Activated CD4-positive, alpha-beta memory T cell treated with anti-CD3 and anti-CD28 coated beads, Interleukin-2, amount 10 ng/mL, durations not matched to agents 7 days and 5 days (primary cell): ENCODE measurements around the gene ATXN7L1. TPM values are rescaled to one million over a fixed set of nuclear protein-coding genes. Genes with fewer than 3 reads are reported as not detected.
"Not testable (repeated sequence)": the region's sequence is repeated elsewhere in the genome, so short reads cannot be mapped to it uniquely, and the experiment has no call there.

Source experiments
- CTCF ChIA-PET: fragments of 350-600 bp; sonication (Branson Sonifier 250); formaldehyde crosslinking; loops from one replicate; lab custom pipeline; 2021; ENCODE audit warnings: antibody characterized with exemption, inconsistent platforms; lab: Charles Lee
- POLR2A ChIA-PET: fragments of 350-600 bp; sonication (Branson Sonifier 250); formaldehyde crosslinking; loops from one replicate; lab custom pipeline; 2021; ENCODE audit warnings: antibody characterized with exemption; lab: Charles Lee
- DNase-seq: peaks from one replicate; pipeline ENCODE4 v3.0.0-alpha.2; 2020
- H3K27ac Mint-ChIP-seq: one replicate; pipeline ENCODE4 v1.8.0; 2021; ENCODE audit warnings: mild to moderate bottlenecking, mixed read lengths
- H3K27me3 Mint-ChIP-seq: one replicate; pipeline ENCODE4 v1.8.0; 2021; ENCODE audit warnings: mixed read lengths
- H3K36me3 Mint-ChIP-seq: one replicate; pipeline ENCODE4 v1.8.0; 2021; ENCODE audit warnings: low read depth, mixed read lengths
- H3K4me1 Mint-ChIP-seq: one replicate; pipeline ENCODE4 v1.8.0; 2021; ENCODE audit warnings: mixed read lengths
- H3K4me3 Mint-ChIP-seq: one replicate; pipeline ENCODE4 v1.8.0; 2021; ENCODE audit warnings: mild to moderate bottlenecking, mixed read lengths
- H3K9me3 Mint-ChIP-seq: one replicate; pipeline ENCODE4 v1.8.0; 2021; ENCODE audit warnings: mixed read lengths
- total RNA-seq, 2 experiments: library from RNA; stranded (reverse); gene quantifications; one replicate each; pipeline ENCODE4 v1.2.3, GENCODE V29; 2021

ATXN7L1 gene
- total RNA-seq, 2 experiments from 2014 or later: 27.1 to 28.1 TPM

GRCh38 chr7:105885387-105886111 is 9.2 kb upstream of the ATXN7L1 start:
- H3K4me3 Mint-ChIP-seq: no peak overlapping the region
- CTCF ChIA-PET: interaction anchor here (0.6 to 1.7 kb wide), 4 partner anchors 8 to 128 kb away, joined by 3 to 7 read pairs (median 4); no protein-coding TSS in a partner anchor
- DNase-seq: no peak
- no peak overlapping the region for H3K27ac Mint-ChIP-seq
- peaks cover 7% of the 10 kb centered on the region for H3K4me1 Mint-ChIP-seq
- no peaks in the 10 kb centered on the region for H3K36me3 Mint-ChIP-seq
- POLR2A ChIA-PET: interaction anchor here (1.1 kb wide), 2 partner anchors 9 to 74 kb away, joined by 3 to 6 read pairs; no protein-coding TSS in a partner anchor
- peaks cover 3% of the 10 kb centered on the region for H3K27me3 Mint-ChIP-seq
- H3K9me3 Mint-ChIP-seq: no peaks in the 10 kb centered on the region

GRCh38 chr7:105883179-105883578 is 6.8 kb upstream of the ATXN7L1 start:
- peaks cover 11% of the 10 kb centered on the region for H3K27me3 Mint-ChIP-seq
- POLR2A ChIA-PET, H3K27ac Mint-ChIP-seq, H3K36me3 Mint-ChIP-seq, H3K4me3 Mint-ChIP-seq, H3K4me1 Mint-ChIP-seq, H3K9me3 Mint-ChIP-seq, DNase-seq: not testable (repeated sequence)
- CTCF ChIA-PET: interaction anchor here (1.9 kb wide), 1 partner anchor 123 kb away, joined by 5 read pairs; no protein-coding TSS in a partner anchor

- Mint-ChIP-seq H3K27me3 (peaks cover 20% of the 10 kb centered on the region), H3K4me1 (peaks cover 10% of the 10 kb centered on the region), H3K27ac (no peak overlapping the region), H3K4me3 (no peak overlapping the region), H3K9me3 (no peaks in the 10 kb centered on the region), H3K36me3 (no peaks in the 10 kb centered on the region)
- DNase-seq: no peak
- ChIA-PET POLR2A (interaction anchor here (1.0 kb wide), 1 partner anchor 32 kb away, joined by 3 read pairs; no protein-coding TSS in a partner anchor), CTCF (interaction anchor here (1.3 to 1.9 kb wide), 2 partner anchors 121 to 224 kb away, joined by 3 to 5 read pairs; no protein-coding TSS in a partner anchor)
Observed at GRCh38 chr7:105881439-105881838, 5.0 kb upstream of the ATXN7L1 start.

GRCh38 chr7:105880571-105881330 is 4.4 kb upstream of the ATXN7L1 start:
- Mint-ChIP-seq H3K27me3 (peaks cover 20% of the 10 kb centered on the region), H3K9me3 (no peaks in the 10 kb centered on the region), H3K4me3 (no peak overlapping the region), H3K36me3 (peaks cover 3% of the 10 kb centered on the region), H3K4me1 (peaks cover 16% of the 10 kb centered on the region), H3K27ac (no peak overlapping the region)
- no peak for DNase-seq
- ChIA-PET CTCF (interaction anchor here (1.3 to 1.9 kb wide), 2 partner anchors 120 to 223 kb away, joined by 3 to 5 read pairs; no protein-coding TSS in a partner anchor), POLR2A (interaction anchor here (1.0 kb wide), 1 partner anchor 32 kb away, joined by 3 read pairs; no protein-coding TSS in a partner anchor)

GRCh38 chr7:105879782-105880181 is 3.4 kb upstream of the ATXN7L1 start:
- peaks cover 5% of the 10 kb centered on the region for H3K36me3 Mint-ChIP-seq
- H3K4me3 Mint-ChIP-seq: no peak overlapping the region
- ChIA-PET POLR2A (interaction anchor here (0.7 kb wide), 1 partner anchor 57 kb away, joined by 3 read pairs; no protein-coding TSS in a partner anchor), CTCF (interaction anchor here (0.9 kb wide), 1 partner anchor 223 kb away, joined by 3 read pairs; no protein-coding TSS in a partner anchor)
- peaks cover 20% of the 10 kb centered on the region for H3K27me3 Mint-ChIP-seq
- no peak for DNase-seq
- no peaks in the 10 kb centered on the region for H3K9me3 Mint-ChIP-seq
- no peak overlapping the region for H3K27ac Mint-ChIP-seq
- H3K4me1 Mint-ChIP-seq: peaks cover 23% of the 10 kb centered on the region

GRCh38 chr7:105878746-105879605 is 2.6 kb upstream of the ATXN7L1 start:
- POLR2A ChIA-PET: interaction anchor here (0.7 to 1.3 kb wide), 2 partner anchors 45 to 56 kb away, joined by 3 read pairs; no protein-coding TSS in a partner anchor
- Mint-ChIP-seq H3K9me3 (no peaks in the 10 kb centered on the region), H3K36me3 (peaks cover 6% of the 10 kb centered on the region), H3K27ac (no peak overlapping the region), H3K4me1 (peaks cover 30% of the 10 kb centered on the region), H3K4me3 (no peak overlapping the region), H3K27me3 (peaks cover 20% of the 10 kb centered on the region)
- no peak for DNase-seq
- CTCF ChIA-PET: interaction anchor here (0.9 to 2.7 kb wide), 6 partner anchors 11 to 222 kb away, joined by 3 to 22 read pairs (median 12); no protein-coding TSS in a partner anchor

GRCh38 chr7:105877736-105878135 is 1.3 kb upstream of the ATXN7L1 start:
- H3K4me3 Mint-ChIP-seq: peak overlapping the region; percentile 74
- POLR2A ChIA-PET: interaction anchor here (0.9 to 1.5 kb wide), 11 partner anchors 13 to 234 kb away, joined by 3 to 12 read pairs (median 4); partner anchors contain the start of gene SYPL1
- CTCF ChIA-PET: interaction anchor here (0.9 to 2.7 kb wide), 15 partner anchors 8 to 165 kb away, joined by 3 to 22 read pairs (median 5); no protein-coding TSS in a partner anchor
- H3K27ac Mint-ChIP-seq: no peak overlapping the region
- no peaks in the 10 kb centered on the region for H3K9me3 Mint-ChIP-seq
- peaks cover 32% of the 10 kb centered on the region for H3K4me1 Mint-ChIP-seq
- no peak for DNase-seq
- peaks cover 6% of the 10 kb centered on the region for H3K36me3 Mint-ChIP-seq
- peaks cover 20% of the 10 kb centered on the region for H3K27me3 Mint-ChIP-seq

- ChIA-PET POLR2A (interaction anchor here (0.7 to 1.5 kb wide), 12 partner anchors 8 to 235 kb away, joined by 3 to 12 read pairs (median 4); partner anchors contain the start of gene SYPL1), CTCF (interaction anchor here (0.6 to 2.7 kb wide), 19 partner anchors 9 to 1237 kb away, joined by 3 to 22 read pairs (median 4); no protein-coding TSS in a partner anchor)
- no peak for DNase-seq
- Mint-ChIP-seq H3K36me3 (peaks cover 9% of the 10 kb centered on the region), H3K9me3 (no peaks in the 10 kb centered on the region), H3K27me3 (peaks cover 20% of the 10 kb centered on the region), H3K4me3 (peak overlapping the region; percentile 74), H3K27ac (no peak overlapping the region), H3K4me1 (peaks cover 33% of the 10 kb centered on the region)
Observed at GRCh38 chr7:105876964-105877601, 684 bp upstream of the ATXN7L1 start.

GRCh38 chr7:105875505-105875904 is 894 bp downstream of the ATXN7L1 start:
- Mint-ChIP-seq H3K27me3 (peaks cover 20% of the 10 kb centered on the region), H3K9me3 (no peaks in the 10 kb centered on the region), H3K36me3 (peaks cover 11% of the 10 kb centered on the region), H3K4me3 (peak overlapping the region; percentile 89), H3K27ac (no peak overlapping the region), H3K4me1 (peaks cover 33% of the 10 kb centered on the region)
- no peak for DNase-seq
- ChIA-PET CTCF (interaction anchor here (0.6 to 0.7 kb wide), 2 partner anchors 592 to 1715 kb away, joined by 3 to 4 read pairs; no protein-coding TSS in a partner anchor), POLR2A (interaction anchor here (0.9 kb wide), 2 partner anchors 107 to 202 kb away, joined by 3 read pairs; no protein-coding TSS in a partner anchor)

GRCh38 chr7:105874055-105874454 is 2.3 kb downstream of the ATXN7L1 start:
- ChIA-PET CTCF (interaction anchor here (1.3 to 1.6 kb wide), 2 partner anchors 115 to 216 kb away, joined by 3 read pairs; no protein-coding TSS in a partner anchor), POLR2A (no interaction called here)
- peaks cover 33% of the 10 kb centered on the region for H3K4me1 Mint-ChIP-seq
- peaks cover 11% of the 10 kb centered on the region for H3K36me3 Mint-ChIP-seq
- DNase-seq: no peak
- H3K27me3 Mint-ChIP-seq: peaks cover 20% of the 10 kb centered on the region
- no peak overlapping the region for H3K27ac Mint-ChIP-seq
- H3K9me3 Mint-ChIP-seq: no peaks in the 10 kb centered on the region
- no peak overlapping the region for H3K4me3 Mint-ChIP-seq

- Mint-ChIP-seq H3K36me3 (peaks cover 11% of the 10 kb centered on the region), H3K4me3 (no peak overlapping the region), H3K27ac (no peak overlapping the region), H3K9me3 (no peaks in the 10 kb centered on the region), H3K4me1 (peaks cover 27% of the 10 kb centered on the region), H3K27me3 (peaks cover 4% of the 10 kb centered on the region)
- no peak for DNase-seq
- ChIA-PET POLR2A (no interaction called here), CTCF (interaction anchor here (0.7 to 0.9 kb wide), 2 partner anchors 104 to 291 kb away, joined by 3 to 4 read pairs; no protein-coding TSS in a partner anchor)
Observed at GRCh38 chr7:105872491-105872890, 3.9 kb downstream of the ATXN7L1 start.
